Adrenal gland (tissue), 5 donors: ENCODE results near the gene VDAC1.

Source experiments
- POLR2A ChIP-seq, 2 donors: fragments of 450-650 bp; IDR thresholded peaks; one replicate each; pipeline ENCODE4 v1.6.1; 2017; ENCODE audit warnings: antibody characterized with exemption in 2 of 2, mild to moderate bottlenecking in 2 of 2, moderate library complexity in 1 of 2
- TF ChIP-seq, protein P1 (sequence below), 6 experiments: fragments of 450-650 bp in 4 of 6; fragments of 200-600 bp in 2 of 6; sonication (generic) in 1 of 6; IDR thresholded peaks; 1 replicate in 5 of 6; 2 replicates in 1 of 6; pipeline versions ENCODE4 v1.5.1 to v1.8.0; 2016 to 2021; ENCODE audit warnings: antibody characterized with exemption in 6 of 6, mild to moderate bottlenecking in 2 of 6, moderate library complexity in 1 of 6
- donor health status: DM: no; HTN: no; CAD: no.

DNA sequence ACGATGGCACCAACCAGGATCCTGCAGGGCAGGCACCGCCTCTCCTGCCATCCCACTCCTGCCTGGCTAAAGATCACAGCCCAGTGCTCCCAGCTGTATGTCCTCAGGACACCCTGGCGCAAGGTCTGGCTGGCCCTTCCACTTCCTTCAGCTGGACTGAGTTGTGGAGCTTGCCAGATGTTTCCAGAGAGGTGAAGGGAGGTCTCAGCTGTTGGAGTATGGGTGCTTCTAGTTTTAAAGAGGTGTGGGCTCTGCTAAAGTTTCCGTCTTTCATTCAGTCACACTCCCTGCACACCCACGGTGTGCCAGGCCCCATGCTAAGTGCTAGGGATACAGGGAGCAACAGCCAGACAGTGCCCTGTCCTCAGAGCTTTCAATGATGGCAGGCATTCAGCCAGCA lies 70.5 kb downstream of the VDAC1 start:
- TF ChIP-seq, protein P1, sequence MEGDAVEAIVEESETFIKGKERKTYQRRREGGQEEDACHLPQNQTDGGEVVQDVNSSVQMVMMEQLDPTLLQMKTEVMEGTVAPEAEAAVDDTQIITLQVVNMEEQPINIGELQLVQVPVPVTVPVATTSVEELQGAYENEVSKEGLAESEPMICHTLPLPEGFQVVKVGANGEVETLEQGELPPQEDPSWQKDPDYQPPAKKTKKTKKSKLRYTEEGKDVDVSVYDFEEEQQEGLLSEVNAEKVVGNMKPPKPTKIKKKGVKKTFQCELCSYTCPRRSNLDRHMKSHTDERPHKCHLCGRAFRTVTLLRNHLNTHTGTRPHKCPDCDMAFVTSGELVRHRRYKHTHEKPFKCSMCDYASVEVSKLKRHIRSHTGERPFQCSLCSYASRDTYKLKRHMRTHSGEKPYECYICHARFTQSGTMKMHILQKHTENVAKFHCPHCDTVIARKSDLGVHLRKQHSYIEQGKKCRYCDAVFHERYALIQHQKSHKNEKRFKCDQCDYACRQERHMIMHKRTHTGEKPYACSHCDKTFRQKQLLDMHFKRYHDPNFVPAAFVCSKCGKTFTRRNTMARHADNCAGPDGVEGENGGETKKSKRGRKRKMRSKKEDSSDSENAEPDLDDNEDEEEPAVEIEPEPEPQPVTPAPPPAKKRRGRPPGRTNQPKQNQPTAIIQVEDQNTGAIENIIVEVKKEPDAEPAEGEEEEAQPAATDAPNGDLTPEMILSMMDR (IDR thresholded peaks at IDR 0.05): no peak
- no peak for TF ChIP-seq POLR2A (IDR thresholded peaks at IDR 0.05)
